Spinal cord (tissue), 10 donors: ENCODE data around the gene TBC1D1. TPM values are rescaled to one million over a fixed set of nuclear protein-coding genes. Genes with fewer than 3 reads are reported as not detected.

Source experiments
- DNase-seq, 6 donors: peaks; one replicate each; pipeline versions ENCODE4 v3.0.0 to v3.0.0-alpha.2; 2013 to 2015; ENCODE audit warnings: low spot score in 6 of 6, low read depth in 4 of 6
- H3K27ac ChIP-seq: one replicate; pipeline ENCODE4 v1.5.1; 2013; ENCODE audit warnings: low read depth, low read length, control low read depth
- H3K27me3 ChIP-seq: one replicate; pipeline ENCODE4 v1.6.1; 2013; ENCODE audit warnings: low read length; ENCODE audit not compliant: control insufficient read depth, insufficient read depth
- H3K36me3 ChIP-seq: one replicate; pipeline ENCODE4 v1.6.1; 2013; ENCODE audit warnings: low read length; ENCODE audit not compliant: control insufficient read depth, insufficient read depth
- H3K4me1 ChIP-seq: one replicate; pipeline ENCODE4 v1.6.1; 2013; ENCODE audit warnings: low read length; ENCODE audit not compliant: control insufficient read depth, insufficient read depth
- H3K4me3 ChIP-seq: one replicate; pipeline ENCODE4 v1.5.1; 2013; ENCODE audit warnings: low read depth, low read length, control low read depth
- H3K9me3 ChIP-seq: one replicate; pipeline ENCODE4 v1.6.1; 2013; ENCODE audit warnings: low read length; ENCODE audit not compliant: control insufficient read depth, insufficient read depth
- WGBS: methylation state at CpG from one replicate; pipeline ENCODE4 v1.1.5; 2013; ENCODE audit warnings: missing lambda C conversion rate; ENCODE audit not compliant: insufficient coverage; 5-methylcytosine and 5-hydroxymethylcytosine counted together
- polyA plus RNA-seq, 2 donors: library from polyadenylated mRNA; unstranded; fragments of 120-200 nt; gene quantifications; one replicate each; pipeline ENCODE4 v1.2.1, GENCODE V29; 2013; ENCODE audit not compliant: insufficient read length in 2 of 2
- total RNA-seq, 2 donors: library from RNA; depleted of rRNA in 1 of 2; stranded (reverse); fragments of 120-200 nt in 1 of 2; fragments of >200 nt in 1 of 2; gene quantifications; one replicate each; pipeline versions ENCODE4 v1.2.3 to v1.2.4, GENCODE V29; 2013 to 2014
- donor health status: healthy.

Gene TBC1D1
- total and polyA plus RNA-seq, 4 donors = 49.0 to 59.0 (median 53.9) TPM

DNA sequence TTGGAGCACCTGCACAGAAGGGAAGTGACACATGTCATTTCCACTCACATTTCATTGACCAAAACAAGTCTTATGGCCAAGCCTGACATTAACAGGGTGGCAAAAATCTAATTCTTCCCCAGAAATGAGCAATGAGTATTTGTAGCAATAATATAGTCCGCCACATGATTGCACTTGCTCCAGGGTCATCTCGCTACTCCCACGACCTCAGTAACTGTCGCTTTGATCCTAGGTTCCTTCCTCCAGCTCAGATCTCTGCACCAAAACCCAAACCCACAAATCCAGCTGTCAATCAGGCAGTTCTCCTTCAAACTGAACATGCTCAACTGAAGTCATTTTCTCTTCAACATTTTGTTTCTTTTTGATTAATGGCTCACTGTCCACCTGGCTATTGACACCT, 44.1 kb downstream of the TBC1D1 start:
- no peaks in the 10 kb centered on the region for H3K9me3 ChIP-seq
- H3K27ac ChIP-seq = no peak overlapping the region
- no peaks in the 10 kb centered on the region for H3K36me3 ChIP-seq
- no peak for DNase-seq
- no peak overlapping the region for H3K4me3 ChIP-seq
- no peaks in the 10 kb centered on the region for H3K4me1 ChIP-seq
- WGBS = 75% methylated on average over 4 of the region's 4 CpGs
- H3K27me3 ChIP-seq = no peaks in the 10 kb centered on the region

DNA sequence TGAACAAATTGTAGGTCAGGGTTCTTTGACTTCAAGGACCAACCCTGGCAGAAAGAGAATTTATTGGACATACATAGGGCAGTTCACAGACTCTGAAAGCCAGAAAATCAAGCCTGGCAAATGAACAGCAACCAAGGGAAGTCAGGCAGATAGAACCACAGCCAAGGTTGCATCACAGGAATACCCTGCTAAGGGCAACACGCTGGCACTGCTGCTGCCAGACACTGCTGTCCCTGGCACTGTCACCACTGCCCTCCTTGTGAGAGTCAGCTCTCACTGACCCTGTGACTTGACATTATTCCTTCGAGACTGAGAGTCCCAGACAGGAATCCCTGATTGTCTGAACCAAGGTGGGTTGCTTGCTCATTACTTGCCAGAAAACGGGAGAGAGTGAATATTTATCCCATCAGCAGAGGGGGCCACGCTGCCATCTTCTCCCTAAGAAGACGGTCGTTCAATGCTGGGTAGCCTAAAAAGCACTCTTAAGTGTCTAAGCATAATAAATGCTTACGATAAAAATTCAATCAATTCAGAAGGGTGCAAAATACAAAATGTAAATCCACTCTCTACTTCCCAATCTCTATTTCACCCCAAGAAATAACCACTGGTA, 46.1 kb downstream of the TBC1D1 start:
- Histone ChIP-seq H3K36me3 (no peaks in the 10 kb centered on the region), H3K4me1 (no peaks in the 10 kb centered on the region), H3K9me3 (no peaks in the 10 kb centered on the region), H3K27ac (no peak overlapping the region), H3K27me3 (no peaks in the 10 kb centered on the region), H3K4me3 (no peak overlapping the region)
- DNase-seq = peak in 1 of 6 donors; percentile 49
- 30% methylated on average over 5 of the region's 7 CpGs for WGBS

DNA sequence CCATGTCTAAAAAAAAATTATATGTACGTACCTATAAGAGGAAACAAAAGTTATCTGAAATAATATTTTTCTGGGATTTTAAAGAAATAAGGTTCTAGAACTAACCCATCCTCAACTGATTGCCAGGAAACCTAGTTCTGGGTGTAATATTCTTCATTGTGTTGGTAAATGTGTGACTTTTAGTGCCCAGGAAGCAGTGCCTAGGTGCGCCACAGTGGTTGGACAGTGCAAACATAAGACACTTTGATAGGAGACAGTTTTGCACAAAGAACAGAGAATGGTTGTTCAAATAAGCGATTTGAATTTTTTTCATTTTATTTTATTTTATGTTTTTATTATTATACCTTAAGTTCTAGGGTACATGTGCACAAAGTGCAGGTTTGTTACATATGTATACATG, 47.3 kb downstream of the TBC1D1 start:
- H3K4me1 ChIP-seq = no peaks in the 10 kb centered on the region
- H3K4me3 ChIP-seq = no peak overlapping the region
- DNase-seq = no peak
- no peaks in the 10 kb centered on the region for H3K27me3 ChIP-seq
- no peak overlapping the region for H3K27ac ChIP-seq
- no peaks in the 10 kb centered on the region for H3K9me3 ChIP-seq
- no peaks in the 10 kb centered on the region for H3K36me3 ChIP-seq
- no CpG with 5 or more reads among the region's 3 CpGs for WGBS

DNA sequence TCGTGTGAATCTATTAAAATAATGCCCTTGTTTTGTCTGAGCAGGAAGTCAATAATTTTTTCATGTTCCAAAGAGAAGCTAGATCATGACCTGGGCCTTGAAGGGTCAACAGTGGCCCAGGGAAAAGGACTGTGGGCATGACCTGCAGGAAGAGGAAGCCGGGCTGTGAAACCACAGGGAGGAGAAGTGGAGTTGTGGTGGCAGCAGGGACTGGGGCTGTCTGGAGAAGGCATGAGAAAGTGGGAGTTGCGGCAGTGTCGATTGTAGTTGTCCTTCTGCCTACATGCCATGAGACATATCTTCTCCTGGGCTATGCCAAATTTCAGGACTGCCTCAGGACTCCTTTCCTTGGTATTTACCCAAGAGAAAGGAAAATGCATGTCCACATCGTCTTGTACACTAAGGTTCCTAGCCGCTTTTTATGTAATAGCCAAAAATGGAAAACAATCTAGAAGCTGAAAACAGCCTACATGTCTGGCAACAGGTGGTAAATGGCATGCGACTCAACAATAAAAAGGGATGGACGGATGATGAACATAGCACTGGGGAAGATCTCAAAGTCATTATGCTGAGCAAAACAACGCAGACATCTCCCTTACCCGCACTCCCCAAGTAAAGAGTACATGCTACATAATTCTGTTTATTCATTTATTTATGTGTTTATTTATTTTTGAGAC, 55.8 kb downstream of the TBC1D1 start:
- H3K36me3 ChIP-seq = no peaks in the 10 kb centered on the region
- 82% methylated on average over 3 of the region's 10 CpGs for WGBS

DNA sequence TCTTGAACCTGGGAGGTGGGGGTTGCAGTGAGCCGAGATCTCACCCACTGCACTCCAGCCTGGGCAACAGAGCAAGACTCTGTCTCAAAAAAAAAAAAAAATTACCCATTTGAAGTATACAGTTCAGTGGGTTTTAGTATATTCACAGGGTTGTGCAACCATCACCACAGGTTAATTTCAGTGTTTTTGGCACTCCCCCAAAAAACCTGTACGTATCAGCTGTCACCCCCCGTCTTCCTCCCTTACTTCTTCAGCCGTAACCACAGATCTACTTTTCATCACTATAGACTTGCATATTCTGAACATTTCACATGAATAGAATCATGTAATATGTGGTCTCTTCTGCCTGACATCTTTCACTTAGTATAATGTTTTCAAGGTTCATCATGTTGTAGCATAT, 57.7 kb downstream of the TBC1D1 start:
- no peaks in the 10 kb centered on the region for H3K36me3 ChIP-seq
- no peaks in the 10 kb centered on the region for H3K27me3 ChIP-seq
- no peaks in the 10 kb centered on the region for H3K9me3 ChIP-seq
- no peak for DNase-seq
- no peak overlapping the region for H3K4me3 ChIP-seq
- no peak overlapping the region for H3K27ac ChIP-seq
- no peaks in the 10 kb centered on the region for H3K4me1 ChIP-seq
- no CpG with 5 or more reads among the region's 4 CpGs for WGBS

More for the DNA sequence above, 55.8 kb downstream of the TBC1D1 start:
- DNase-seq = no peak
- Histone ChIP-seq H3K4me1 (no peaks in the 10 kb centered on the region), H3K27ac (no peak overlapping the region), H3K4me3 (no peak overlapping the region), H3K9me3 (no peaks in the 10 kb centered on the region), H3K27me3 (no peaks in the 10 kb centered on the region)

DNA sequence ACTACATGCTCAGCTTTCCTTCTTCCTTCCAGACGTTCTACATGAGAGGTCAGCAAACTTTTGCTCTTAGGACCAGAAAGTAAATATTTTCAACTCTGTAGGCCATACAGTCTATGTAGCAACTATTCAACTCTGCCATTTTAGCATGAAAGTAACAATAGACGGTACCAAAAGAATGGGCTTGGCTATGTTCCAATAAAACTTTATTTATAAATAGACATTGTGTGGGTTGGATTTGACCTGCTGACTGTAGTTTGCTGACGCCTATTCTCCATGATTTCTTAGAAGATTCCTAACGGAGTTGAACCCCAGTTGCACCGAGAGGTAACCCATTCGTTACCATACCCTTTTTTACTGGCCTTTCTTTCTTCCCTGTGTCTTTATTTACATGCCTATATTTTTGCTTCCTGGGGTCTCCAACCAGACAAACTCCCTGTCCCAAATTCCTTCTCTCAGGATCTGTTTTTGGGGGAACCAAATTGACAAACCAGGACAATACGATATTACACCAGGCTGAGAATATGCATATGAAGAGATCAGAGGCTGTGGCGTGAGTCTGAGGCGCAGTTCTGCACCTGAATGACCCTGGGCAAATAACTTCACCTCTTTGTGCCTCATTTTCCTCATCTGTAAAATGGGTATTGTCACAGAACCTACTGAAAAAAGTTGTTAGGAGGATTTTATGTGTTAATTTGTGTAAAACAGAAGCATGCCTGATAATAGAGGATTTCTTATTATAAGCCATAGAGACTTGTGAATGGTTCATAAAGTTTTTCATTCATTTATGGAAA, 58.9 kb downstream of the TBC1D1 start:
- 87% methylated on average over 3 of the region's 9 CpGs for WGBS
- Histone ChIP-seq H3K36me3 (no peaks in the 10 kb centered on the region), H3K4me1 (no peaks in the 10 kb centered on the region), H3K27ac (no peak overlapping the region), H3K27me3 (no peaks in the 10 kb centered on the region), H3K9me3 (no peaks in the 10 kb centered on the region), H3K4me3 (no peak overlapping the region)
- no peak for DNase-seq

DNA sequence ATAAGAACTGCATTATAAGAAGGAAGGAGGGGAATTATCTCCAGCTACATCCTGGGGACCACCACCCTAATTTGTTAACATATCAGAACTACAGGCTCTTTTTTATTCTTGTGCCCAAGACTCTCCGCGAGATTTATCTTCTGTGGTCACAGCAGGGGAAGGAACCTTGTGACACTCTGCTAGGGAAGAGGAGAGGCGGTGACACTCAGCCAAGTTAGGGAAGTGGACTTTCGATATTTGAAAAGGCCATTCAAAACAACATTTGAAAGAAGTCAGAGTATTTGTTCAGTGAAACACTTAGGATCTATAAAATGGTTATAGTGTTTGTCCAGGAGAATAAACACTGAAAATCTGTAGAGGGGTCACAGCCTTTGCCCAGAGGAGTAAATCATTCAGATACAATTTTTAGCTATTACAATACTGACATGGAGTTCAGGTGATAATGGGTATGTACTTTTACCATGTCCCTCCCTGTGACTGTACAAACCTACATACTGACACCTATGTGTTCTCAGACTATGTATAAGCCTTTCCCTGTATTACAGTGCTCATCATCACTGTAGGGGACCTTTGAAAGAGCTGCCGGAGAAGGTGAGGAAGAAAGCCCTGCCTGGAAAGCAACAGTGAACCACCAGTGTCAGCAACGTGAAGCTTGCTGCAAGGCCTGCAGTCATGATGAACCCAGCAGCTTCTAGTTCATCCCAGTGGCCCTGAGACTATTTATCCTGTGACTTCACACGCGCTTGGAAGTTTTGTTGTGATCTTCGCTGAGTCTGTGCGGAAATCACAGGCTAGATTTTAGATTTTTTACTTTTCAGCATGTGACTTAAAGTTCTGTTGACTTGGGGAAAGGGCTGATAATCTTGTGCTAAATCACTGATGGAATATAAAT, 60.8 kb downstream of the TBC1D1 start:
- Histone ChIP-seq H3K27ac (no peak overlapping the region), H3K4me3 (no peak overlapping the region), H3K9me3 (no peaks in the 10 kb centered on the region), H3K27me3 (no peaks in the 10 kb centered on the region), H3K36me3 (no peaks in the 10 kb centered on the region), H3K4me1 (no peaks in the 10 kb centered on the region)
- no peak for DNase-seq
- 80% methylated on average over 6 of the region's 10 CpGs for WGBS

DNA sequence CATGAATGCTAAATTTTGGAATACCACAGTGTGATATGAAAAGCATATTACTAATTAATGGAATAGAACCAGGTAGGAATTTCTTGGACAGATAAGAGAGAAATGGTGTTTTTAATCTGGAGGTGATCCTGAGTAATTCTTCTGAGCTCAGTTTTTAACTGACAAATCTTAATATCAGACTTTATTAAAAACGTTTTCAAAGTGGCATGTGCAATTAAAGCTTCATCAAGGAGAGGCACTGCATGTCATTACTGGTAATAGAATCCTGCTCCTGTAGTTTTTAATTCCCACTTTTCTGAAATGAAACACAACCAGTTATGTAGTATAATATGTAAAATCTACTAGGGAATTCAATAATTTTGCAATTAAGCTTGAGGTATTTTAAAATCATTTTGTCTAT, 62.3 kb downstream of the TBC1D1 start:
- Histone ChIP-seq H3K9me3 (no peaks in the 10 kb centered on the region), H3K4me3 (no peak overlapping the region), H3K4me1 (no peaks in the 10 kb centered on the region), H3K27ac (no peak overlapping the region), H3K27me3 (no peaks in the 10 kb centered on the region), H3K36me3 (no peaks in the 10 kb centered on the region)
- no CpG with 5 or more reads among the region's 1 CpG for WGBS
- peak in 1 of 6 donors; percentile 80 for DNase-seq

DNA sequence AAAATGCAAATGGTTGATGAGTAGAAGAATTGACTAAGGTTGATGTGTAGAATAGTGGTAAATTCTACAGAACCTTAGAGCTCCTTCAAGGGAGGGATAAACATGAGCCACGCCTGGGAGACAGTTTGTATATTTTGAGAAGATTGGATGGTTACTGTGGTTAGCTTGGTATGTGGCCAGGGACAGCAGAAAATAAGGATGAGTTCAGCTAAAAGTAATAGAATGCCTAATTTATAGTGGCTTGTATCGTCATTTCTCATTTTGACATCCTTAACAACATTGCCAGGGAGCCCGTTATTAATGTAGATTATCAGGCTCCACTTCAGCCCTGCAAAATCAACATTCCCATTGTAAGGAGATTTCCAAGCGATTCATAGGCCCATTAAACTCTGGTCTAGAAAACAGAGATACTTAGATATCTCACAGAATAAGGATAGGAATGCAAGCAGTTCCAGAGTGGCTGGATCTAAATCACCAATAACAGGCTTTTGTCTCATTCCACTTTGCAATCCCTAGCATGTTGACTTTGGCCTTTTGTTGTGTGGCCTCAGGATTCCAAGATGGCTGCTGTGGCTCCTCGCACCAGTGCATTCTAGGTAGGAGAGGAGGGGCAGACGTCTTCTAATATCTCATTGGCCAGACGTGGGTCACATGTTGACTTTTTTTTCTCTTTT, 62.9 kb downstream of the TBC1D1 start:
- H3K27me3 ChIP-seq = no peaks in the 10 kb centered on the region
- DNase-seq = no peak
- no peak overlapping the region for H3K4me3 ChIP-seq
- no peaks in the 10 kb centered on the region for H3K36me3 ChIP-seq
- H3K4me1 ChIP-seq = no peaks in the 10 kb centered on the region
- 44% methylated on average over 2 of the region's 7 CpGs for WGBS
- H3K9me3 ChIP-seq = no peaks in the 10 kb centered on the region
- no peak overlapping the region for H3K27ac ChIP-seq
